RWPE2 (cell line): ENCODE data around the gene GNRH2.

Experiments
- ATAC-seq: fragments of 200-7000 bp; cut with Tn5 transposase; 3 replicates; pipeline ENCODE4 v1.9.1; 2021; ENCODE audit warnings: low read depth
- DNase-seq: peaks from one replicate; pipeline ENCODE4 v3.0.0-alpha.2; 2020; ENCODE audit warnings: low spot score
- H3K27ac ChIP-seq: fragments of 450-650 bp; 2 replicates; pipeline ENCODE4 v1.5.1; 2017; ENCODE audit warnings: mild to moderate bottlenecking; ENCODE audit not compliant: poor library complexity, severe bottlenecking
- H3K27me3 ChIP-seq: fragments of 250-450 bp; sonication (Bioruptor Pico); 2 replicates; pipeline ENCODE4 v1.5.1; 2021; ENCODE audit warnings: mild to moderate bottlenecking, moderate library complexity; ENCODE audit not compliant: insufficient read depth, poor library complexity, severe bottlenecking
- H3K36me3 ChIP-seq: fragments of 250-450 bp; sonication (Bioruptor Pico); 2 replicates; pipeline ENCODE4 v1.5.1; 2020; ENCODE audit warnings: low read depth, mild to moderate bottlenecking, moderate library complexity
- H3K4me1 ChIP-seq: fragments of 250-450 bp; sonication (Bioruptor Pico); 2 replicates; pipeline ENCODE4 v1.5.1; 2021; ENCODE audit warnings: mild to moderate bottlenecking, moderate library complexity; ENCODE audit not compliant: insufficient read depth, poor library complexity, severe bottlenecking
- H3K4me3 ChIP-seq: fragments of 250-450 bp; sonication (Bioruptor Pico); 2 replicates; pipeline ENCODE4 v1.5.1; 2021; ENCODE audit warnings: mild to moderate bottlenecking, moderate library complexity; ENCODE audit not compliant: severe bottlenecking
- H3K9me3 ChIP-seq: fragments of 250-450 bp; sonication (Bioruptor Pico); 2 replicates; pipeline ENCODE4 v1.5.1; 2021; ENCODE audit warnings: mild to moderate bottlenecking, moderate library complexity; ENCODE audit not compliant: severe bottlenecking
- CTCF ChIP-seq: fragments of 450-650 bp; IDR thresholded peaks from one replicate; pipeline ENCODE4 v1.5.1; 2017; ENCODE audit warnings: mild to moderate bottlenecking, moderate library complexity; ENCODE audit not compliant: poor library complexity, severe bottlenecking

Gene GNRH2

GRCh38 chr20:3041854-3042409, 1.5 kb upstream of the GNRH2 start:
- Histone ChIP-seq H3K27ac (peak overlapping the region; percentile 57), H3K36me3 (peaks cover 5% of the 10 kb centered on the region), H3K4me1 (no peaks in the 10 kb centered on the region), H3K4me3 (no peak overlapping the region), H3K9me3 (no peaks in the 10 kb centered on the region), H3K27me3 (no peaks in the 10 kb centered on the region)
- no peak for TF ChIP-seq CTCF
- no peak for DNase-seq
- ATAC-seq, result no peak

- no peaks in the 10 kb centered on the region for H3K27me3 ChIP-seq
- no peaks in the 10 kb centered on the region for H3K4me1 ChIP-seq
- peaks cover 7% of the 10 kb centered on the region for H3K36me3 ChIP-seq
- TF ChIP-seq CTCF, result no peak
- H3K9me3 ChIP-seq, result no peaks in the 10 kb centered on the region
- no peak for DNase-seq
- H3K27ac ChIP-seq, result peak overlapping the region; percentile 57
- H3K4me3 ChIP-seq, result no peak overlapping the region
- ATAC-seq, result no peak
Measured at GRCh38 chr20:3042625-3043024, 797 bp upstream of the GNRH2 start.

GRCh38 chr20:3044336-3044965, 1.0 kb downstream of the GNRH2 start:
- Histone ChIP-seq H3K4me1 (no peaks in the 10 kb centered on the region), H3K4me3 (no peak overlapping the region), H3K9me3 (no peaks in the 10 kb centered on the region), H3K27me3 (no peaks in the 10 kb centered on the region), H3K27ac (no peak overlapping the region), H3K36me3 (peaks cover 25% of the 10 kb centered on the region)
- no peak for TF ChIP-seq CTCF
- DNase-seq (no peak), ATAC-seq (no peak)

GRCh38 chr20:3045042-3045815, 1.8 kb downstream of the GNRH2 start:
- peak; percentile 65 for ATAC-seq

More at GRCh38 chr20:3045042-3045815, 1.8 kb downstream of the GNRH2 start:
- Histone ChIP-seq H3K36me3 (peaks cover 31% of the 10 kb centered on the region), H3K27ac (peak overlapping the region; percentile 36), H3K4me1 (no peaks in the 10 kb centered on the region), H3K4me3 (peak overlapping the region; percentile 65), H3K9me3 (no peaks in the 10 kb centered on the region), H3K27me3 (no peaks in the 10 kb centered on the region)
- no peak for TF ChIP-seq CTCF
- DNase-seq, result no peak
